PC-3 (cell line): ENCODE data around the gene PTEN.

ENCODE experiments used
- CTCF ChIP-seq: fragments of 300-600 bp; sonication (generic); conservative IDR thresholded peaks from 2 replicates; pipeline ENCODE4 v1.5.1; 2017; ENCODE audit warnings: antibody characterized with exemption, low read depth, mild to moderate bottlenecking, low read length
- EZH2 ChIP-seq: fragments of 300-600 bp; sonication (generic); IDR thresholded peaks from one replicate; pipeline ENCODE4 v1.6.1; 2017; ENCODE audit warnings: antibody characterized with exemption, mild to moderate bottlenecking, low read length; ENCODE audit not compliant: unreplicated experiment
- EZH2phosphoT487 ChIP-seq: fragments of 300-600 bp; sonication (generic); IDR thresholded peaks from 2 replicates; pipeline ENCODE4 v1.6.1; 2018; ENCODE audit warnings: mild to moderate bottlenecking, antibody characterized with exemption, low read length, borderline replicate concordance

GRCh38 chr10:88019753-88020152 lies 156.3 kb downstream of the PTEN start:
- TF ChIP-seq CTCF (no peak), EZH2phosphoT487 (no peak), EZH2 (no peak)
